Right lobe of liver (tissue), 4 donors: ENCODE results near the gene ZDHHC13.

ENCODE experiments used
- CTCF ChIP-seq, 4 donors: fragments of 200-600 bp in 3 of 4; fragments of 450-650 bp in 1 of 4; IDR thresholded peaks; one replicate each; pipeline versions ENCODE4 v1.5.1 to v1.8.0; 2016 to 2022; ENCODE audit warnings: antibody characterized with exemption in 4 of 4, mild to moderate bottlenecking in 2 of 4
- POLR2A ChIP-seq: fragments of 450-650 bp; IDR thresholded peaks from one replicate; pipeline ENCODE4 v1.6.1; 2017; ENCODE audit warnings: antibody characterized with exemption, mild to moderate bottlenecking
- donor health status: DM: no; HTN: no; CAD: no.
- donor health status: DM: no; HTN: no; CAD: no.
- donor health status: DM: no; HTN: yes; CAD: no.

GRCh38 chr11:19181531-19182261 is 64.7 kb downstream of the ZDHHC13 start:
- TF ChIP-seq CTCF (IDR thresholded peaks at IDR 0.05) (no peak), POLR2A (no peak)
